Measurements from ENCODE around the gene GHR. TPM values are rescaled to one million over a fixed set of nuclear protein-coding genes. Genes with fewer than 3 reads are reported as not detected.

The GHR gene
- total RNA-seq, 1 experiment from 2014 or later = 0.28 TPM

- Histone ChIP-seq H3K4me3 (ENCODE audit: insufficient read depth, low read depth, low read length) (no peak overlapping the region), H3K27me3 (ENCODE audit: control insufficient read depth, insufficient read depth, low read length) (no peaks in the 10 kb centered on the region), H3K36me3 (replicated peaks; ENCODE audit: control insufficient read depth, insufficient read depth, low read length) (no peaks in the 10 kb centered on the region)
- DNase-seq = no peak
Measured at GRCh38 chr5:42516282-42517042, 93.2 kb downstream of the GHR start.

DNA sequence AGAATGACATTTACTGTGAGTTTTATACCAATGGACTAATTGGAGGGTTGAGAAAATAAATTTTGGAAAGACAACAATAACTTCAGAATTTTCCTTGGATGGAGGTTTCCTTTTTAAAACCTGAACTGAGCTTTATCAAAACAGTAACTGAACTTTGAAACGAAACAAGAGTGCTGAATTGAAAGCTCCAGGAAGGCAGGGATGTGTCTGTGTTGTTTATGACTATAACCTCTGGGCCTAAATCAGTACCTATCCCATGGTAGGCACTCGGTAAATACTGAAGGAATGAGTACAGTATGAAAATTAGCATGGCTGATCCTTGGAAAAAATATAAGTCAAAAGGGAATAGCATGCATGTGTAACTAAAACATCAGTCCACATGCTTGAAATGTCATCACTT is 93.9 kb downstream of the GHR start:
- no peak for DNase-seq
- Histone ChIP-seq H3K27me3 (ENCODE audit: control insufficient read depth, insufficient read depth, low read length) (no peaks in the 10 kb centered on the region), H3K4me3 (ENCODE audit: insufficient read depth, low read depth, low read length) (no peak overlapping the region), H3K36me3 (replicated peaks; ENCODE audit: control insufficient read depth, insufficient read depth, low read length) (no peaks in the 10 kb centered on the region)

GRCh38 chr5:42518595-42519221 is 95.5 kb downstream of the GHR start:
- DNase-seq = no peak
- Histone ChIP-seq H3K27me3 (ENCODE audit: control insufficient read depth, insufficient read depth, low read length) (no peaks in the 10 kb centered on the region), H3K36me3 (replicated peaks; ENCODE audit: control insufficient read depth, insufficient read depth, low read length) (no peaks in the 10 kb centered on the region), H3K4me3 (ENCODE audit: insufficient read depth, low read depth, low read length) (no peak overlapping the region)

- no peak overlapping the region for H3K4me3 ChIP-seq (ENCODE audit: insufficient read depth, low read depth, low read length)
- DNase-seq = no peak
- H3K27me3 ChIP-seq (ENCODE audit: control insufficient read depth, insufficient read depth, low read length) = no peaks in the 10 kb centered on the region
- no peaks in the 10 kb centered on the region for H3K36me3 ChIP-seq (replicated peaks; ENCODE audit: control insufficient read depth, insufficient read depth, low read length)
Measured at GRCh38 chr5:42520203-42520602, 97.0 kb downstream of the GHR start.

GRCh38 chr5:42520957-42521356 is 97.7 kb downstream of the GHR start:
- no peak overlapping the region for H3K4me3 ChIP-seq (ENCODE audit: insufficient read depth, low read depth, low read length)
- no peaks in the 10 kb centered on the region for H3K36me3 ChIP-seq (replicated peaks; ENCODE audit: control insufficient read depth, insufficient read depth, low read length)
- no peak for DNase-seq
- H3K27me3 ChIP-seq (ENCODE audit: control insufficient read depth, insufficient read depth, low read length) = no peaks in the 10 kb centered on the region

- H3K27me3 ChIP-seq (ENCODE audit: control insufficient read depth, insufficient read depth, low read length) = no peaks in the 10 kb centered on the region
- no peak for DNase-seq
- no peaks in the 10 kb centered on the region for H3K36me3 ChIP-seq (replicated peaks; ENCODE audit: control insufficient read depth, insufficient read depth, low read length)
- H3K4me3 ChIP-seq (ENCODE audit: insufficient read depth, low read depth, low read length) = no peak overlapping the region
Measured at GRCh38 chr5:42521406-42521805, 98.2 kb downstream of the GHR start.

GRCh38 chr5:42522783-42523182 is 99.5 kb downstream of the GHR start:
- Histone ChIP-seq H3K4me3 (ENCODE audit: insufficient read depth, low read depth, low read length) (no peak overlapping the region), H3K27me3 (ENCODE audit: control insufficient read depth, insufficient read depth, low read length) (no peaks in the 10 kb centered on the region), H3K36me3 (replicated peaks; ENCODE audit: control insufficient read depth, insufficient read depth, low read length) (no peaks in the 10 kb centered on the region)
- DNase-seq = no peak

DNA sequence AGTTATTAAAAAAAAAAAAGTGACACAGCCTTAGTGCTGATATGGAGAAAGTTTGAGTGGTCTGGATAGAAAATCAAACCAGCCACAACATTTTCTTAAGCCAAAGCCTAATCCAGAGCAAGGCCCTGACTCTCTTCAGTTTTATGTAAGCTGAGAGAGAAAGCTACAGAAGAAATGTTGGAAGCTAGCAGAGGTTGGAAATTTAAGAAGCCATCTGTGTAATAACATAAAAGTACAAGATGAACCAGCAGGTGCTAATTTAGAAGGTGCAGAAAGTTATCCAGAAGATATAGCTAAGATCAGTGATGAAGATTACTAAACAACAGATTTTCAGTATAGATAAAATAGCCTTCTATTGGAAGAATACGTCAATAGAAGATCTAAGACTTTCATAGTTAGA is 102.9 kb downstream of the GHR start:
- no peak for DNase-seq
- H3K36me3 ChIP-seq (replicated peaks; ENCODE audit: control insufficient read depth, insufficient read depth, low read length) = no peaks in the 10 kb centered on the region

DNA sequence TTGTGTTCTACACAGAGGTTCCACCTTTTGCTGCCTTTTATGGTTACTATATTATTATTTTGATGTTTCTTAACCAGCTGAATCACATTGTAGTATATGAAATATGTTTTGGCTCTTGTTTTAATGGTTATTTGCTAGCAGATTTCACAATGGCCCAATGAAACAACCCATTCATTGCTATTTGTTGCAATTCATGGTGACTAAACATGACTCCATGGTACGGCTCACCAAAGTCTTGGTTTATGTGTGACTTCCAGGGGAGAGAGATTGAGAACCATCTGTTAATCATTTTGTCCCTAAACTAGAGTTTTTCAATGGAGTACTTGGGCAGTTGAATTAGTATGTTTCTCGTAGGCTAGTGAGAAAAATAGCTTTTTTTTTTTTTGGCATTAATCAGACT is 108.4 kb downstream of the GHR start:
- no peak for DNase-seq
- H3K36me3 ChIP-seq (replicated peaks; ENCODE audit: control insufficient read depth, insufficient read depth, low read length) = no peaks in the 10 kb centered on the region
- no peaks in the 10 kb centered on the region for H3K27me3 ChIP-seq (ENCODE audit: control insufficient read depth, insufficient read depth, low read length)
- H3K4me3 ChIP-seq (ENCODE audit: insufficient read depth, low read depth, low read length) = no peak overlapping the region

More for the DNA sequence above, 102.9 kb downstream of the GHR start:
- no peaks in the 10 kb centered on the region for H3K27me3 ChIP-seq (ENCODE audit: control insufficient read depth, insufficient read depth, low read length)
- H3K4me3 ChIP-seq (ENCODE audit: insufficient read depth, low read depth, low read length) = no peak overlapping the region

DNA sequence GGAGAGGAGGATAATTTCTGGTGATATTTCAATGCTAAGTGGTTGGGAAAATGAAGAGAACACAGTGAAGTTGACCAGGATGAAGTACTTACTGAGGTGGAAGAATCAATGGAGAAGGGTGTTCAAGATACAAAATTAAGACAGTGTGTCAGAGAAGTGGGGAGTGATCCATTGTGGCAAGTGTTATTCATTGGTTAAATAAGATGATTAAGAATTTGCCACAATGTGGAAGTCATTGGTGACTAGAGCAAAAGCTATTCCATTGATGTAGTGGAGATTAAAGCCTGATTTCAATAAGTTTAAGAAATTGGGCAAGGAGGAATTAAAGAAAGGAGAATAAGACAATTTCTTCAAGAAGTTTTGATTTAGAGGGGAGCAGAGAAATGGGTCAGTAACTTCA is 118.9 kb downstream of the GHR start:
- no peak overlapping the region for H3K4me3 ChIP-seq (ENCODE audit: insufficient read depth, low read depth, low read length)

DNA sequence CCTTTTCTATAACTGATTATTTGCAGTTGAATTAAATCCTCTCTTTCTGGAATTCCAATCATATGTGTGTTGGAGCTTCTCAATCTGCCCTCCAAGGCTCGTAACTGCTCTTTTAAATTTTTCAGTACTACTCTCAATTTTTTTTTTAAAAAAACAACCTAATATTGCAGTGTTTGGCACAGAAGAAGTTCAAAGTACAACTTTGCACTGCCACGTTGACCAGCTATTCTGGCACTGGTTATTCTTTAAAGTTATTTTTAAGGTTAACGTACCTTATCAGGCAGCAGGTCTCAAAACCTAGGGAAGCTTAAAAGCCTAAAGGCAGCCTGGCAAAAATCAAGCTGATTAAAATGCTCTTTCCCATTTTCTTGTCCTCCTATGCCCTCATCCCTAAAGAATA is 120.5 kb downstream of the GHR start:
- no peak overlapping the region for H3K4me3 ChIP-seq (ENCODE audit: insufficient read depth, low read depth, low read length)

More for the DNA sequence above, 118.9 kb downstream of the GHR start:
- H3K27me3 ChIP-seq (ENCODE audit: control insufficient read depth, insufficient read depth, low read length) = no peaks in the 10 kb centered on the region
- DNase-seq = no peak
- H3K36me3 ChIP-seq (replicated peaks; ENCODE audit: control insufficient read depth, insufficient read depth, low read length) = no peaks in the 10 kb centered on the region

GRCh38 chr5:42545038-42545437 is 121.8 kb downstream of the GHR start:
- DNase-seq = no peak
- no peaks in the 10 kb centered on the region for H3K27me3 ChIP-seq (ENCODE audit: control insufficient read depth, insufficient read depth, low read length)
- no peaks in the 10 kb centered on the region for H3K36me3 ChIP-seq (replicated peaks; ENCODE audit: control insufficient read depth, insufficient read depth, low read length)
- H3K4me3 ChIP-seq (ENCODE audit: insufficient read depth, low read depth, low read length) = no peak overlapping the region

More for the DNA sequence above, 120.5 kb downstream of the GHR start:
- H3K27me3 ChIP-seq (ENCODE audit: control insufficient read depth, insufficient read depth, low read length) = no peaks in the 10 kb centered on the region
- H3K36me3 ChIP-seq (replicated peaks; ENCODE audit: control insufficient read depth, insufficient read depth, low read length) = no peaks in the 10 kb centered on the region
- DNase-seq = no peak

GRCh38 chr5:42547141-42547540 is 123.9 kb downstream of the GHR start:
- no peak for DNase-seq
- Histone ChIP-seq H3K4me3 (ENCODE audit: insufficient read depth, low read depth, low read length) (no peak overlapping the region), H3K27me3 (ENCODE audit: control insufficient read depth, insufficient read depth, low read length) (no peaks in the 10 kb centered on the region), H3K36me3 (replicated peaks; ENCODE audit: control insufficient read depth, insufficient read depth, low read length) (no peaks in the 10 kb centered on the region)

DNA sequence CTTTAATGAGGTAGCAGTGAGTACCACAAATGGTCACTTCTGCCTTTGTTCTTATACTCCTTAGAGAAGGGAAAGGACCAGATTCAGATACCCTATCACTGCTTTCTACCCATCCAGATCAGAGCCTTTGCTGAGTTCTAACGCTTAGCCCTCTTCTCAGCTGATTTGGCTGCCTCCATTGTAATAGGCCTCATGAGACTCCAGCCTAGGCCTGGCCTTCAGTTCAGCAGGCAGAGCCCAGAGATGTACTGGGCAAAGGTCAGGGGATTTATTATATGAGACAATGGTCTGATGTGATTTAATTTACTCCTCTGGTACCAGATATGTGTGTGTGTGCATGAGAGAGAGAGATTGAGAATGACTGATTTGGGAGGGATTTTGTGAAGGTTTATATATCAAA is 124.7 kb downstream of the GHR start:
- Histone ChIP-seq H3K27me3 (ENCODE audit: control insufficient read depth, insufficient read depth, low read length) (no peaks in the 10 kb centered on the region), H3K36me3 (replicated peaks; ENCODE audit: control insufficient read depth, insufficient read depth, low read length) (no peaks in the 10 kb centered on the region), H3K4me3 (ENCODE audit: insufficient read depth, low read depth, low read length) (no peak overlapping the region)
- no peak for DNase-seq

DNA sequence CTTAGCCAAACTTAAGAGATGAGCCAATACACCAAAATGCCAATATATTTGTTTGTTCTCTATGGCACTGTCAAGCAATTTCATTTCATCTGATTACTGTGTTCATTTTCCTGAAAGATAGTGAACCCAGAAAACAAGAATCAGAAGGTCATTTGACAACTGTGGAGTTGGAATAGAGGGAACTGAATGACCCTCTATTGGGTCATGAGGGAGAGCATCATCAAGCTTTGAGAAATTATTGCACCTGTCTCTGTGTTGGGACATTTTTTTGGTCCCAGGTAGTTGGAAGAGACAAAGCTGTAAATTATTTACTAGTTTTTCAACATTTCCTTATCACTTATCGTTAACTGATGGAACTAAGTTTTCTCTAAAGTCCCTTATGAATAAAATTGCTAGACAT is 129.4 kb downstream of the GHR start:
- no peak for DNase-seq
- no peaks in the 10 kb centered on the region for H3K36me3 ChIP-seq (replicated peaks; ENCODE audit: control insufficient read depth, insufficient read depth, low read length)
- no peak overlapping the region for H3K4me3 ChIP-seq (ENCODE audit: insufficient read depth, low read depth, low read length)
- H3K27me3 ChIP-seq (ENCODE audit: control insufficient read depth, insufficient read depth, low read length) = no peaks in the 10 kb centered on the region
